ENCODE data around the gene PTH2.

DNA sequence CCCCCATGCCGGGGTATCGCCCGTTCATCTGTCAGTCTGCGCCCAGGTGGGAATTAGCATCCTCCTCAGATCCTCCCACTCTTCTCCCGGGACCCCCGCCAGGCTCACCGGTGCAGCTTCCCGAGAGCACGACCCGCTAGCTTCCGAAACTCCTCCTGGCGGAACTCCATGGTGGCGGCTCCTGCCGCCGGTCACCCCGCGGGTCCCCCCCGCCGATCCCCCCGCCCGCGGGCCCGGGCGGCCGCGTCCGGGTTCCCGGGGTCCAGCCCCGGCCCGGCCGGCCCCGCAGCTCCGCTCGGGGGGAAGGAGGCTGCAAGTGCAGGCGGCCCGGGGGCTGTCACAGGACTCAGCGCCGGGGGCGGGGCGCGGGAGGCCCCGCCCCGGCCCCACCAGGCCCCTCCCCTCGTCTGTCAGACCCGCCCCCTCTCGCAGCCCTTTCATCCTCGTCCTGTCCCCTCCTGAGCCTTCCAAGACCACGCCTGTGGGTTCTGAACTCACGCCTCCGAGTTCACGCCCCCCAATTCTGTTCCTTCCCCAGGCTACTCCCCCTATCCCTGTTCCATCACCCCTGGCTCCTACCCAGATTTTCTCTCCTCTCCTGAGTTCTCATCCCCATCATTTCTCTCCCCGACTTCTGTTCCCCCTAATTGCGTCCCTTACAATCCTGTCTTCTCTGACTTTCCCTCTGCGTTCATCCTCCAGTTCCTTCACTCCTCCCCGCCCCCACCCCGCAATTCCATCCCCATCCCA, 18.1 kb upstream of the PTH2 start, which contains the start of gene SLC17A7:
- TF ChIP-seq, protein P1, sequence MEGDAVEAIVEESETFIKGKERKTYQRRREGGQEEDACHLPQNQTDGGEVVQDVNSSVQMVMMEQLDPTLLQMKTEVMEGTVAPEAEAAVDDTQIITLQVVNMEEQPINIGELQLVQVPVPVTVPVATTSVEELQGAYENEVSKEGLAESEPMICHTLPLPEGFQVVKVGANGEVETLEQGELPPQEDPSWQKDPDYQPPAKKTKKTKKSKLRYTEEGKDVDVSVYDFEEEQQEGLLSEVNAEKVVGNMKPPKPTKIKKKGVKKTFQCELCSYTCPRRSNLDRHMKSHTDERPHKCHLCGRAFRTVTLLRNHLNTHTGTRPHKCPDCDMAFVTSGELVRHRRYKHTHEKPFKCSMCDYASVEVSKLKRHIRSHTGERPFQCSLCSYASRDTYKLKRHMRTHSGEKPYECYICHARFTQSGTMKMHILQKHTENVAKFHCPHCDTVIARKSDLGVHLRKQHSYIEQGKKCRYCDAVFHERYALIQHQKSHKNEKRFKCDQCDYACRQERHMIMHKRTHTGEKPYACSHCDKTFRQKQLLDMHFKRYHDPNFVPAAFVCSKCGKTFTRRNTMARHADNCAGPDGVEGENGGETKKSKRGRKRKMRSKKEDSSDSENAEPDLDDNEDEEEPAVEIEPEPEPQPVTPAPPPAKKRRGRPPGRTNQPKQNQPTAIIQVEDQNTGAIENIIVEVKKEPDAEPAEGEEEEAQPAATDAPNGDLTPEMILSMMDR (IDR thresholded peaks at IDR 0.05; ENCODE audit: low read length): no peak
- TF ChIP-seq EZH2 (IDR thresholded peaks at IDR 0.05; ENCODE audit: borderline replicate concordance, low read length): no peak

Measured in OCI-LY1 (cell line).